Gastrocnemius medialis (tissue), 4 donors: Measurements from ENCODE around the gene PTCH2.

Experiments used
- CTCF ChIP-seq, 5 experiments: fragments of 450-650 bp in 3 of 5; fragments of 200-600 bp in 2 of 5; sonication (generic) in 2 of 5; IDR thresholded peaks in 4 of 5; conservative IDR thresholded peaks in 1 of 5; 1 replicate in 4 of 5; 2 replicates in 1 of 5; pipeline ENCODE4 v1.5.1; 2016 to 2019; ENCODE audit warnings: antibody characterized with exemption in 5 of 5, mild to moderate bottlenecking in 3 of 5, moderate library complexity in 3 of 5
- POLR2A ChIP-seq, 2 donors: fragments of 450-650 bp; IDR thresholded peaks; one replicate each; pipeline ENCODE4 v1.6.1; 2017; ENCODE audit warnings: antibody characterized with exemption in 2 of 2, mild to moderate bottlenecking in 2 of 2, moderate library complexity in 2 of 2

- TF ChIP-seq CTCF (IDR thresholded peaks at IDR 0.05 in 4 of 5, conservative IDR thresholded peaks at IDR 0.05 in 1 of 5), result no peak
- TF ChIP-seq POLR2A (IDR thresholded peaks at IDR 0.05), result no peak
These were observed 30.1 kb downstream of the PTCH2 start for GRCh38 chr1:44812822-44813543.
